ENCODE data around the gene TRIM3. TPM values are rescaled to one million over a fixed set of nuclear protein-coding genes. Genes with fewer than 3 reads are reported as not detected.

The TRIM3 gene
- total RNA-seq, 6 donors from 2014 or later: 21.4 to 63.9 (median 28.7) TPM

DNA sequence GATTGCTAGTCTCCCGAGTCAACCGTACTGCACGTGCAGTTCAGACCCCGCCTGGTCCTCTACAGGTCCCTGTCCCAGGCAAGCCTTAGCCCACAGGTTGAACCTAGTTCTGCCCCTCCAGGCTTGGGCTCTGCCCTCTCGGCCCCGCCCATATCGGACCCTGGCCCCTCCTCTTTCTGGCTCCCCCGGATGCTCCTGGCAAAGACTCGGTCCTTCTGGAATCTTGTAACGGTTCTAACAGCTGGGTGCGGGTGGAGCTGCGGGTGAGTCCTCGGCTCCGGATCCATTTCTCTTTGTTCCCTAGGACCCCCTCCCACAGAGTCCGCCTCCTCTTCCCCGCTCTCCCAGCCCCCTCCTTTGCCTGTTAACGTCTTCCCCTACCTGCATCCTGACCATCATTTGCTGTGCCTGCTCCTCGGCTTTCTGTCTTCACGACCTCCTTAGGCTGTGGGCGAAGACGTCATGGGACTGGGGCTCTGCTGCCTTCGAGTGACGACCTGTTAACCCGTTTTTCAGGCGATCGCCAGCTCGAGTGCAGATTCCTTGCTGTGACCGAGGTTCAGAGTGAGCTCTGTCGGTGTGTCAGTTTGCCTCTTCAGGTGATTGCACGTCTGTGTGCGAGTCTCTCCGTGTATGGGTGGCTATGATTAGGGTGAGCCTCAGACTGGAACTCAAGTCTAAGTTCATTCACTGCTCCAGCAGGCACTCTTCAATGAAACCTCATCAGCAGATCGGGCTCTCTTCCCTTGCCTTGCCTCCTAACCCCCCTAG is 23.5 kb upstream of the TRIM3 start, which contains the start of gene DNHD1:
Gene DNHD1 (plus strand): TSS at position 212 of the 771 bp plus-strand sequence. CDS start 936 bp downstream, outside the sequence.
- TF ChIP-seq POLR2A (IDR thresholded peaks at IDR 0.05) (no peak), POLR2AphosphoS5 (IDR thresholded peaks at IDR 0.05) (no peak), EP300 (IDR thresholded peaks at IDR 0.05) (no peak)
- TF ChIP-seq, protein P1, sequence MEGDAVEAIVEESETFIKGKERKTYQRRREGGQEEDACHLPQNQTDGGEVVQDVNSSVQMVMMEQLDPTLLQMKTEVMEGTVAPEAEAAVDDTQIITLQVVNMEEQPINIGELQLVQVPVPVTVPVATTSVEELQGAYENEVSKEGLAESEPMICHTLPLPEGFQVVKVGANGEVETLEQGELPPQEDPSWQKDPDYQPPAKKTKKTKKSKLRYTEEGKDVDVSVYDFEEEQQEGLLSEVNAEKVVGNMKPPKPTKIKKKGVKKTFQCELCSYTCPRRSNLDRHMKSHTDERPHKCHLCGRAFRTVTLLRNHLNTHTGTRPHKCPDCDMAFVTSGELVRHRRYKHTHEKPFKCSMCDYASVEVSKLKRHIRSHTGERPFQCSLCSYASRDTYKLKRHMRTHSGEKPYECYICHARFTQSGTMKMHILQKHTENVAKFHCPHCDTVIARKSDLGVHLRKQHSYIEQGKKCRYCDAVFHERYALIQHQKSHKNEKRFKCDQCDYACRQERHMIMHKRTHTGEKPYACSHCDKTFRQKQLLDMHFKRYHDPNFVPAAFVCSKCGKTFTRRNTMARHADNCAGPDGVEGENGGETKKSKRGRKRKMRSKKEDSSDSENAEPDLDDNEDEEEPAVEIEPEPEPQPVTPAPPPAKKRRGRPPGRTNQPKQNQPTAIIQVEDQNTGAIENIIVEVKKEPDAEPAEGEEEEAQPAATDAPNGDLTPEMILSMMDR (IDR thresholded peaks at IDR 0.05): no peak
- no peaks in the 10 kb centered on the region for H3K27me3 ChIP-seq
- peak in 1 of 2 donors; percentile 47 for DNase-seq
- no peaks in the 10 kb centered on the region for H3K9me3 ChIP-seq
- no peaks in the 10 kb centered on the region for H3K4me1 ChIP-seq
- peak; percentile 35 to 41 for ATAC-seq (ENCODE audit: low FRiP score in 2 of 2)
- 61 to 77% methylated on average over 32 to 33 of the region's 33 CpGs for WGBS, 2 donors
- peak within 1 kb of the TSS in 1 of 4 donors; percentile 9 for H3K4me3 ChIP-seq
- H3K27ac ChIP-seq: no peak within 1 kb of the TSS
- peaks cover 4 to 27% (median 8%) of the 10 kb centered on the region in 4 donors for H3K36me3 ChIP-seq

DNA sequence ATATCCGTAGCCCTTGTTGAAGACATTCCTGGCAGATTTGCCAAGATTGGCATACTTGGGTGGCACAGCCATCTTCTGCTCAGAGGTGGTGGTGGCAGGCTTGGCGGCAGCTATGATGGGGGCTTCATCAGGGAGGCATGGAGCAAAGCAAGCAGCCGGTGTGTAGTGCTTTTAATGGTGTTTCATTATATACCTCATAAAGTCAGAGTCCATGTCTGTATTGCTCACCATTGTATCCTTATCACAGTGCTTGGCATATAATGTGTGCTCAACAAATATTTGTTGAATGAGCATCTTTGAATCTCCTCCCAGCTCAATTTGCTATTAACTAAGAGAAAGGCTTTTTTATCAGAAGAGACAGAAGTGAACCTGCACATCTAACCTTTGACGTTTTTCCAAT is 15.6 kb upstream of the TRIM3 start:
- H3K27me3 ChIP-seq: no peaks in the 10 kb centered on the region
- no peaks in the 10 kb centered on the region for H3K9me3 ChIP-seq
- ATAC-seq (ENCODE audit: low FRiP score in 2 of 2): no peak
- DNase-seq: no peak
- peaks cover 0 to 66% (median 22%) of the 10 kb centered on the region in 4 donors for H3K36me3 ChIP-seq
- 84 to 85% methylated on average over 4 of the region's 4 CpGs for WGBS, 2 donors
- peaks cover 0 to 4% (median 0%) of the 10 kb centered on the region in 4 donors for H3K4me1 ChIP-seq
- H3K27ac ChIP-seq: no peak overlapping the region
- no peak for TF ChIP-seq POLR2AphosphoS5 (IDR thresholded peaks at IDR 0.05)
- TF ChIP-seq, protein P1 (IDR thresholded peaks at IDR 0.05): no peak
- no peak for TF ChIP-seq EP300 (IDR thresholded peaks at IDR 0.05)
- no peak for TF ChIP-seq POLR2A (IDR thresholded peaks at IDR 0.05)
- no peak overlapping the region for H3K4me3 ChIP-seq

DNA sequence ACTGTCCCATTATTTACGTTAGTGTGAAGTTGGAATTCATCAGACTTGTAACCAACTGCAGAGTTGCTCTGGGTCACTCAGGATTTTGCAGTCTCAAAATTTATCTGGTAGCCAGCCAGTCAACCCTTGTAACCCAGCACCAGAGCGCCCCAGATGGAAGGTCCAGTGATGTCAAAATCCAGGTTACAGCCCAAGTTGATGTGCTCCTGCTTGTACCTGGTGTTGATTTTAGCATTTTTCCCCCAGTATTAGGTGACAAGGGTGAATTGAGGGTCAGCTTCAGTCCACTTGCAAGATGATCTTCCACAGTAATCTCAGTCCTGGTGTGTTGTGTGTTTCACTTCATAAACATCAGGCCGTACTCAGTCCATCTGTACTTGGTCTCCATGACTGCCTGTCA is 15.1 kb upstream of the TRIM3 start:
- DNase-seq (no peak), ATAC-seq (ENCODE audit: low FRiP score in 2 of 2) (no peak)
- peaks cover 0 to 68% (median 24%) of the 10 kb centered on the region in 4 donors for H3K36me3 ChIP-seq
- 93 to 94% methylated on average over 3 of the region's 3 CpGs for WGBS, 2 donors
- no peak for TF ChIP-seq POLR2A (IDR thresholded peaks at IDR 0.05)
- TF ChIP-seq, protein P1 (IDR thresholded peaks at IDR 0.05): no peak
- no peak for TF ChIP-seq POLR2AphosphoS5 (IDR thresholded peaks at IDR 0.05)
- TF ChIP-seq EP300 (IDR thresholded peaks at IDR 0.05): no peak
- no peaks in the 10 kb centered on the region for H3K27me3 ChIP-seq
- H3K4me1 ChIP-seq: peaks cover 0 to 5% (median 0%) of the 10 kb centered on the region in 4 donors
- H3K27ac ChIP-seq: no peak overlapping the region
- no peak overlapping the region for H3K4me3 ChIP-seq
- no peaks in the 10 kb centered on the region for H3K9me3 ChIP-seq

- Histone ChIP-seq H3K9me3 (no peaks in the 10 kb centered on the region), H3K4me1 (peaks cover 0 to 6% (median 0%) of the 10 kb centered on the region in 4 donors), H3K27me3 (no peaks in the 10 kb centered on the region), H3K27ac (no peak overlapping the region), H3K36me3 (peaks cover 4 to 73% (median 25%) of the 10 kb centered on the region in 4 donors), H3K4me3 (no peak overlapping the region)
- no peak for ATAC-seq (ENCODE audit: low FRiP score in 2 of 2)
- no peak for TF ChIP-seq POLR2A (IDR thresholded peaks at IDR 0.05)
- TF ChIP-seq, protein P1 (IDR thresholded peaks at IDR 0.05): no peak
- TF ChIP-seq EP300 (IDR thresholded peaks at IDR 0.05): no peak
- no peak for TF ChIP-seq POLR2AphosphoS5 (IDR thresholded peaks at IDR 0.05)
- WGBS, 2 donors: 82 to 94% methylated on average over 6 of the region's 6 CpGs
- DNase-seq: no peak
These were observed 14.6 kb upstream of the TRIM3 start for GRCh38 chr11:6488342-6488741.
